Endodermal cell (in vitro differentiated cells): ENCODE measurements around the gene ADGRF1. TPM values are rescaled to one million over a fixed set of nuclear protein-coding genes. Genes with fewer than 3 reads are reported as not detected.

Experiments
- DNase-seq: peaks from one replicate; pipeline ENCODE4 v3.0.0-alpha.2; 2017
- H3K27ac ChIP-seq: 2 replicates; pipeline ENCODE4 v1.5.1; 2013; ENCODE audit warnings: mild to moderate bottlenecking, low read depth, low read length, moderate library complexity
- H3K27me3 ChIP-seq: 2 replicates; pipeline ENCODE4 v1.6.1; 2013; ENCODE audit warnings: mild to moderate bottlenecking, low read length, moderate library complexity; ENCODE audit not compliant: insufficient read depth, control insufficient read depth, poor library complexity, severe bottlenecking
- H3K36me3 ChIP-seq: 2 replicates; pipeline ENCODE4 v1.7.0; 2013; ENCODE audit warnings: mild to moderate bottlenecking, low read length, moderate library complexity; ENCODE audit not compliant: control insufficient read depth, insufficient read depth
- H3K4me1 ChIP-seq: one replicate; pipeline ENCODE4 v1.7.0; 2013; ENCODE audit warnings: low read length; ENCODE audit not compliant: control insufficient read depth, insufficient read depth
- H3K4me3 ChIP-seq: 2 replicates; pipeline ENCODE4 v1.5.1; 2013; ENCODE audit warnings: mild to moderate bottlenecking, low read length, moderate library complexity
- H3K9ac ChIP-seq: 2 replicates; pipeline ENCODE4 v1.6.1; 2013; ENCODE audit warnings: mild to moderate bottlenecking, low read length, moderate library complexity; ENCODE audit not compliant: poor library complexity, severe bottlenecking; ENCODE audit errors: extremely low read depth
- H3K9me3 ChIP-seq: 2 replicates; pipeline ENCODE4 v1.6.1; 2013; ENCODE audit warnings: mild to moderate bottlenecking, low read length, moderate library complexity; ENCODE audit not compliant: control insufficient read depth
- H3K27ac Mint-ChIP-seq: 2 replicates; pipeline ENCODE4 v1.8.0; 2020; ENCODE audit warnings: mixed read lengths
- H3K27me3 Mint-ChIP-seq: 2 replicates; pipeline ENCODE4 v1.8.0; 2021; ENCODE audit warnings: mild to moderate bottlenecking, mixed read lengths; ENCODE audit not compliant: insufficient read depth
- H3K36me3 Mint-ChIP-seq: 2 replicates; pipeline ENCODE4 v1.8.0; 2020; ENCODE audit warnings: low read depth, mixed read lengths
- H3K4me1 Mint-ChIP-seq: 2 replicates; pipeline ENCODE4 v1.8.0; 2020; ENCODE audit warnings: mixed read lengths
- H3K4me3 Mint-ChIP-seq: 2 replicates; pipeline ENCODE4 v1.8.0; 2020; ENCODE audit warnings: mild to moderate bottlenecking, moderate library complexity, mixed read lengths
- H3K9me3 Mint-ChIP-seq: 2 replicates; pipeline ENCODE4 v1.8.0; 2020; ENCODE audit warnings: mild to moderate bottlenecking, mixed read lengths
- CTCF ChIP-seq: fragments of 200-600 bp; sonication (generic); conservative IDR thresholded peaks from 2 replicates; pipeline ENCODE4 v1.5.0; 2021; ENCODE audit warnings: antibody characterized with exemption, mild to moderate bottlenecking
- WGBS, 2 experiments: methylation state at CpG; one replicate each; pipeline versions ENCODE4 v1.1.5 to v1.1.7; 2013; ENCODE audit warnings: missing lambda C conversion rate in 2 of 2, mixed read lengths in 1 of 2; ENCODE audit not compliant: insufficient coverage in 1 of 2, insufficient read length in 1 of 2; 5-methylcytosine and 5-hydroxymethylcytosine counted together
- total RNA-seq, 2 donors: library from RNA; stranded (reverse); fragmentation: NEBNext Ultra II Directional in 1 of 2; extraction: Animal tissue kit (Norgen Biotek cat#: 25700) in 1 of 2; gene quantifications; 2 replicates in 1 of 2; 3 replicates in 1 of 2; pipeline ENCODE4 v1.2.1, GENCODE V29; 2021

The ADGRF1 gene
- total RNA-seq, 2 donors from 2014 or later: not detected

DNA sequence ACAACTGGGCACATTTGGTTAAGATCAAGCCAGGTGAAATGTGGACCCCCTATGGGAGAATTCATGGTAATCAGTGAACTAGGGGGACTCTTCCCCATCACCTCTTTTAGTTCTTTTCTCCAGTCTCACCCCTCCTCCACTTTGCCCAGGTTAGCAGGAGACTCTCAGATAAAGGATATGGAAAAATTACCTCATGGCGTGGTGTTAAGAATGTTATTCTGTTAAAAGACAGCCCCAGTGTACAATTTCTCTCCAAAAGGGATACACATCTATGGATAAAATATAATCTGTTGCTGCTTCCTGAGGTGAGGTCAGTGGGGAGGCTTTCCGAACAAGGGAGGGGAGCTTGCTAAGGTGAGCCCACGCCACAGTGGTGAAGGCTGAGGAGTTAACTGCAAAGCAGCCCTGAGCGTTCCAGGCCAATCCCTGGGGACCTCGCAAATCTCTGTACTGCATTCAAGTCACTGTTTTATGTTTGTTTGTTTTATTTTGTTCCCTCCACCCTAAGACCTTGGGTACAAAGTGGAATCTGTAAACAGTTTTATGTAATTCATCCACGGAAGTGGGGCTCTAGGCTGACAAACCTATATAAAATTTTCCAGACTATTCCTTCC, 52.0 kb downstream of the ADGRF1 start:
- no peaks in the 10 kb centered on the region for H3K9me3 Mint-ChIP-seq
- no peak for DNase-seq

DNA sequence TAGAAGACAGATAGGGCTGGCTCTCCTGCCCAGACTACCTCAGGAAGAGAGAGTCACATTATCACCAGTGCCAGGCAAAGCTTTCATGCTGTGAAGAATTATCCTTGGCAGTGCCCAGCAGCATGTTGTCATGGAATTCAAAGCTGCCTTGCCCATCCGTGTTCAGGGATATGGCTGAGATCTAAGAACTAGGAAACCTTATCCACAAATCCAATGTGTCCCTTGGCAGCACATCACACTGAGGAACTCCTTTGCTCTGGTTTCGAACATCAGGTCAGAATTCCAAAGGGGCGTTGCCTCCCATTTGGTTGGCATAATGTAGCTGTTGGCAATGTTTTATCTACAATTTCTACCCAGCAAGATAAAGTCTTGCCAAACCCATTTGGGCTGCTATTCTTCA, 52.7 kb downstream of the ADGRF1 start:
- no peak for DNase-seq
- Mint-ChIP-seq H3K9me3 (no peaks in the 10 kb centered on the region), H3K27me3 (peaks cover 2% of the 10 kb centered on the region), H3K27ac (no peak overlapping the region), H3K4me3 (no peak overlapping the region), H3K4me1 (peaks cover 2% of the 10 kb centered on the region), H3K36me3 (no peaks in the 10 kb centered on the region)
- Histone ChIP-seq H3K4me1 (no peaks in the 10 kb centered on the region), H3K27ac (no peak overlapping the region), H3K9me3 (no peaks in the 10 kb centered on the region), H3K27me3 (no peaks in the 10 kb centered on the region), H3K36me3 (no peaks in the 10 kb centered on the region), H3K4me3 (no peak overlapping the region), H3K9ac (no peak overlapping the region)
- 79 to 90% methylated on average over 2 to 3 of the region's 3 CpGs for WGBS, 2 experiments
- TF ChIP-seq CTCF: no peak

More for the DNA sequence above, 52.0 kb downstream of the ADGRF1 start:
- Histone ChIP-seq H3K9ac (no peak overlapping the region), H3K9me3 (no peaks in the 10 kb centered on the region), H3K27ac (no peak overlapping the region), H3K27me3 (no peaks in the 10 kb centered on the region), H3K4me3 (no peak overlapping the region), H3K4me1 (no peaks in the 10 kb centered on the region), H3K36me3 (no peaks in the 10 kb centered on the region)
- H3K27ac Mint-ChIP-seq: no peak overlapping the region
- WGBS, 2 experiments: 83 to 94% methylated on average over 4 to 6 of the region's 6 CpGs
- H3K27me3 Mint-ChIP-seq: peaks cover 2% of the 10 kb centered on the region
- no peak overlapping the region for H3K4me3 Mint-ChIP-seq
- H3K4me1 Mint-ChIP-seq: peaks cover 2% of the 10 kb centered on the region
- TF ChIP-seq CTCF: no peak
- H3K36me3 Mint-ChIP-seq: no peaks in the 10 kb centered on the region

GRCh38 chr6:46985943-46986342, 56.2 kb downstream of the ADGRF1 start:
- H3K9ac ChIP-seq: no peak overlapping the region
- no peaks in the 10 kb centered on the region for H3K4me1 ChIP-seq
- 82 to 89% methylated on average over 2 to 3 of the region's 3 CpGs for WGBS, 2 experiments
- H3K9me3 ChIP-seq: no peaks in the 10 kb centered on the region
- Mint-ChIP-seq H3K9me3 (no peaks in the 10 kb centered on the region), H3K27ac (no peak overlapping the region), H3K27me3 (peaks cover 2% of the 10 kb centered on the region), H3K4me1 (peaks cover 9% of the 10 kb centered on the region), H3K4me3 (no peak overlapping the region), H3K36me3 (no peaks in the 10 kb centered on the region)
- H3K36me3 ChIP-seq: no peaks in the 10 kb centered on the region
- no peak for DNase-seq
- no peak for TF ChIP-seq CTCF
- H3K4me3 ChIP-seq: no peak overlapping the region
- no peak overlapping the region for H3K27ac ChIP-seq
- H3K27me3 ChIP-seq: no peaks in the 10 kb centered on the region
